ENCODE data around the gene GRIN2A. TPM values are rescaled to one million over a fixed set of nuclear protein-coding genes. Genes with fewer than 3 reads are reported as not detected.

The GRIN2A gene
- total RNA-seq, 1 donor from 2014 or later = 0.56 TPM

- no peak for TF ChIP-seq CTCF (IDR thresholded peaks at IDR 0.05)
- no peak overlapping the region for H3K4me3 ChIP-seq
- intact Hi-C loops (cut with DNase I) = no loop called here
- ATAC-seq = no peak
- H3K27me3 ChIP-seq (ENCODE audit: low read depth) = no peaks in the 10 kb centered on the region
- H3K9me3 ChIP-seq = no peaks in the 10 kb centered on the region
- no peaks in the 10 kb centered on the region for H3K4me1 ChIP-seq
- no peaks in the 10 kb centered on the region for H3K36me3 ChIP-seq
- DNase-seq = no peak
- no peak overlapping the region for H3K27ac ChIP-seq
Observed at GRCh38 chr16:9957002-9957401, 225.2 kb downstream of the GRIN2A start.

GRCh38 chr16:9955677-9956076 lies 226.6 kb downstream of the GRIN2A start:
- Histone ChIP-seq H3K36me3 (no peaks in the 10 kb centered on the region), H3K4me1 (no peaks in the 10 kb centered on the region), H3K27me3 (ENCODE audit: low read depth) (no peaks in the 10 kb centered on the region), H3K9me3 (no peaks in the 10 kb centered on the region), H3K4me3 (no peak overlapping the region), H3K27ac (no peak overlapping the region)
- DNase-seq = no peak
- ATAC-seq = no peak
- intact Hi-C loops (cut with DNase I) = no loop called here
- TF ChIP-seq CTCF (IDR thresholded peaks at IDR 0.05) = no peak

- intact Hi-C loops (cut with DNase I) = no loop called here
- H3K27ac ChIP-seq = no peak overlapping the region
- no peak for DNase-seq
- no peaks in the 10 kb centered on the region for H3K4me1 ChIP-seq
- no peak for ATAC-seq
- H3K9me3 ChIP-seq = no peaks in the 10 kb centered on the region
- H3K36me3 ChIP-seq = no peaks in the 10 kb centered on the region
- H3K27me3 ChIP-seq (ENCODE audit: low read depth) = no peaks in the 10 kb centered on the region
- no peak for TF ChIP-seq CTCF (IDR thresholded peaks at IDR 0.05)
- no peak overlapping the region for H3K4me3 ChIP-seq
Observed at GRCh38 chr16:9953908-9954570, 228.2 kb downstream of the GRIN2A start.

DNA sequence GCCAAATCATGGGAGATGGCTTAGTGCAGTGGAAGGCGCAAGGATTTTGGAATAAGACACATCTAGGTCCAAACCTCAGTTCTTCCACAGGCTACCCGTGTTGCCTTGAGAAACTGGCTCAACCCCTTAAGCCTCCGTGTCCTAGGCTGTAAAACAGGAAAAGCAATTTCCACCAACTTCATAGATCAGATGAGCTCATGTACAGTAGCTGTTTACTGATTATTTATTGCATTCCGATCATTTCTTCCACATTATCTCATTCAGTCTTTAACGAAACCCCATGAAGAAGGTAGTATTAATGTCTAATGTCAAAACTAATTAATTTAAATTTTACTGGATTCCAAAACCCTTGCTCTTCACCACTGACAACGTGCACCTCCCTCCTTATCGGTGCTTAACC lies 231.6 kb downstream of the GRIN2A start:
- DNase-seq = no peak
- no peak overlapping the region for H3K27ac ChIP-seq
- H3K4me1 ChIP-seq = no peaks in the 10 kb centered on the region
- H3K9me3 ChIP-seq = no peaks in the 10 kb centered on the region
- no peak for ATAC-seq
- no peak overlapping the region for H3K4me3 ChIP-seq
- intact Hi-C loops (cut with DNase I) = no loop called here
- H3K27me3 ChIP-seq (ENCODE audit: low read depth) = no peaks in the 10 kb centered on the region
- no peaks in the 10 kb centered on the region for H3K36me3 ChIP-seq
- no peak for TF ChIP-seq CTCF (IDR thresholded peaks at IDR 0.05)

GRCh38 chr16:9949396-9949795 lies 232.8 kb downstream of the GRIN2A start:
- Histone ChIP-seq H3K4me3 (no peak overlapping the region), H3K4me1 (no peaks in the 10 kb centered on the region), H3K9me3 (no peaks in the 10 kb centered on the region), H3K27me3 (ENCODE audit: low read depth) (no peaks in the 10 kb centered on the region), H3K27ac (no peak overlapping the region), H3K36me3 (no peaks in the 10 kb centered on the region)
- no peak for DNase-seq
- no peak for TF ChIP-seq CTCF (IDR thresholded peaks at IDR 0.05)
- intact Hi-C loops (cut with DNase I) = no loop called here
- no peak for ATAC-seq

Data from lower lobe of right lung (tissue), 2 donors.